K562 (cell line): ENCODE results near the gene SP2. TPM values are rescaled to one million over a fixed set of nuclear protein-coding genes. Genes with fewer than 3 reads are reported as not detected.
A peak's percentile ranks its signal among the peaks of the same experiment; 100 is the strongest.

Experiments used
- ESRRA ChIP-seq: fragments of 450-650 bp; IDR thresholded peaks from 2 replicates; pipeline ENCODE4 v1.6.1; 2014; ENCODE audit warnings: low read depth, mild to moderate bottlenecking, moderate library complexity, borderline replicate concordance
- ETV1 ChIP-seq: fragments of 450-650 bp; conservative IDR thresholded peaks from 2 replicates; pipeline ENCODE4 v1.6.1; 2016; ENCODE audit warnings: missing genetic modification characterization, control low read depth, low read depth, missing compliant biosample characterization
- FOSL1 ChIP-seq: fragments of 200-800 bp; sonication (Bioruptor generic); conservative IDR thresholded peaks from 2 replicates; pipeline ENCODE4 v1.6.1; 2016; ENCODE audit warnings: missing genetic modification characterization, missing compliant biosample characterization
- GTF2E2 ChIP-seq: fragments of 200-800 bp; sonication (Bioruptor generic); IDR thresholded peaks from 2 replicates; pipeline ENCODE4 v1.6.1; 2016; ENCODE audit warnings: missing genetic modification characterization, missing compliant biosample characterization
- MLLT1 ChIP-seq, 2 experiments: fragments of 450-650 bp; IDR thresholded peaks; 2 replicates each; pipeline ENCODE4 v1.6.1; 2016
- REST ChIP-seq, 2 experiments: fragments of 450-650 bp; formaldehyde crosslinking in 1 of 2; IDR thresholded peaks; 2 replicates each; pipeline versions ENCODE4 v1.4.0 to v1.6.1; 2014 to 2020; ENCODE audit warnings: mild to moderate bottlenecking in 2 of 2, borderline replicate concordance in 1 of 2, low read depth in 1 of 2
- SAP30 ChIP-seq: fragments of 200-600 bp; sonication (generic); IDR thresholded peaks from 2 replicates; pipeline ENCODE4 v1.6.1; 2012; ENCODE audit warnings: borderline replicate concordance, low read depth, mild to moderate bottlenecking, moderate library complexity, low read length, control low read depth, inconsistent platforms; ENCODE audit not compliant: insufficient read depth, poor library complexity, severe bottlenecking
- TOE1 ChIP-seq, 2 experiments: fragments of 450-650 bp in 1 of 2; sonication (generic) in 1 of 2; formaldehyde crosslinking in 1 of 2; IDR thresholded peaks; 2 replicates each; pipeline versions ENCODE4 v1.7.1 to v1.8.0; 2016 to 2022; ENCODE audit warnings: borderline replicate concordance in 2 of 2, mild to moderate bottlenecking in 2 of 2, antibody characterized with exemption in 1 of 2, inconsistent platforms in 1 of 2, low read depth in 1 of 2, missing genetic modification reagents in 1 of 2, moderate library complexity in 1 of 2
- XRCC5 ChIP-seq: fragments of 200-400 bp; formaldehyde crosslinking; IDR thresholded peaks from 2 replicates; pipeline ENCODE4 v1.6.1; 2017; ENCODE audit warnings: low read depth, mild to moderate bottlenecking, low read length
- ZBTB49 ChIP-seq: sonication (generic); formaldehyde crosslinking; IDR thresholded peaks from 2 replicates; pipeline ENCODE4 v1.8.0; 2022; ENCODE audit warnings: missing genetic modification reagents, mild to moderate bottlenecking, borderline replicate concordance
- polyA plus RNA-seq, 8 experiments: library from polyadenylated mRNA; depleted of rRNA in 4 of 8; stranded (reverse) in 5 of 8; unstranded in 3 of 8; fragments of >200 nt; fragmentation: Nextera tagmentation in 2 of 8; fragmentation: Illumina TruSeq in 1 of 8; extraction: Ambion mirVana in 2 of 8; extraction: Trizol in 1 of 8; gene quantifications; 2 replicates each; pipeline versions ENCODE4 v1.2.1 to v1.2.3, GENCODE V29; 2011 to 2014; ENCODE audit warnings: inconsistent platforms in 1 of 8, missing spikeins in 1 of 8
- total RNA-seq, 7 experiments: library from RNA; depleted of rRNA in 6 of 7; stranded (reverse); fragments of >200 nt in 6 of 7; fragmentation: Illumina TruSeq in 2 of 7; extraction: Trizol in 2 of 7; gene quantifications; 2 replicates each; pipeline versions ENCODE4 v1.2.1 to v1.2.3, GENCODE V29; 2011 to 2021; ENCODE audit warnings: low replicate concordance in 1 of 7

SP2 gene
- total and polyA plus RNA-seq, 9 of the 15 experiments (the other 6 are each of a cell fraction or from before 2014, with no cell fraction given): 0.77 to 22.3 (median 2.3) TPM

- TF ChIP-seq MLLT1 (IDR thresholded peaks at IDR 0.05) (no peak), XRCC5 (peak; percentile 64; the same call in 1 of the 2 replicates), ESRRA (0 out of 2 replicates have a peak, but pooled peaks have one; percentile 11), ETV1 (tag) (peak; percentile 36; the same call in 1 of the 2 replicates), GTF2E2 (tag) (no peak), ZBTB49 (CRISPR knock-in tag) (no peak), SAP30 (no peak), REST (IDR thresholded peaks at IDR 0.05; ENCODE audit: borderline replicate concordance) (peak; percentile 97), REST (CRISPR knock-in tag; IDR thresholded peaks at IDR 0.05; ENCODE audit: low read depth) (no peak), TOE1 (IDR thresholded peaks at IDR 0.05; ENCODE audit: borderline replicate concordance) (no peak; the same call in 1 of the 2 replicates), TOE1 (CRISPR knock-in tag; IDR thresholded peaks at IDR 0.05; ENCODE audit: borderline replicate concordance, low read depth) (no peak), FOSL1 (tag) (no peak)
Measured at GRCh38 chr17:47889734-47890529, 6.1 kb upstream of the SP2 start (continued).
